Endothelial cell of umbilical vein (primary cell): ENCODE results near the gene USP6NL. TPM values are rescaled to one million over a fixed set of nuclear protein-coding genes. Genes with fewer than 3 reads are reported as not detected.

Experiments
- BruUV-seq: library from RNA; stranded (reverse); fragments of 400-500 nt; replicated peaks from 2 replicates; lab custom pipeline; 2021; lab: Mats Ljungman, UMichigan
- CTCF ChIA-PET: fragments of 300-600, 350-600 bp; sonication (Branson Sonifier 250); formaldehyde crosslinking; loops from one replicate; lab custom pipeline; 2021; ENCODE audit warnings: antibody characterized with exemption, inconsistent platforms; lab: Charles Lee
- POLR2A ChIA-PET: fragments of 300-600, 350-600 bp; sonication (Branson Sonifier 250); formaldehyde crosslinking; loops from one replicate; lab custom pipeline; 2021; ENCODE audit warnings: antibody characterized with exemption, inconsistent platforms; lab: Charles Lee
- DNase-seq: peaks from one replicate; pipeline ENCODE4 v3.0.0-alpha.2; 2011; ENCODE audit warnings: low read depth, low spot score
- FAIRE-seq: peaks from 2 replicates; lab custom pipeline; 2011; peaks lifted over from hg19 to GRCh38; lab: Jason Lieb, UNC
- H2AFZ ChIP-seq: 2 replicates; pipeline ENCODE4 v1.6.0; 2012; ENCODE audit warnings: low read depth, low read length, control low read depth, inconsistent platforms
- H3K27ac ChIP-seq: 2 replicates; pipeline ENCODE4 v1.5.1; 2011; ENCODE audit warnings: low read depth, mild to moderate bottlenecking, control low read depth, low read length, moderate library complexity; ENCODE audit not compliant: insufficient read depth
- H3K27me3 ChIP-seq, 2 experiments: 2 replicates each; pipeline versions ENCODE4 v1.6.0 to v1.6.1; 2011; ENCODE audit warnings: low read length in 2 of 2, mixed read lengths in 1 of 2; ENCODE audit not compliant: control insufficient read depth in 2 of 2, insufficient read depth in 2 of 2
- H3K36me3 ChIP-seq, 2 experiments: 2 replicates in 1 of 2; 3 replicates in 1 of 2; pipeline ENCODE4 v1.5.1; 2011; ENCODE audit warnings: low read length in 2 of 2, mild to moderate bottlenecking in 1 of 2, moderate library complexity in 1 of 2; ENCODE audit not compliant: control insufficient read depth in 2 of 2, insufficient read depth in 2 of 2; ENCODE audit errors: extremely low read depth in 1 of 2
- H3K4me1 ChIP-seq: 3 replicates; pipeline ENCODE4 v1.5.1; 2011; ENCODE audit warnings: mild to moderate bottlenecking, low read length; ENCODE audit not compliant: control insufficient read depth, insufficient read depth; ENCODE audit errors: extremely low read depth
- H3K4me2 ChIP-seq: 2 replicates; pipeline ENCODE4 v1.6.1; 2011; ENCODE audit warnings: low read length, control low read depth, mixed read lengths; ENCODE audit not compliant: insufficient read depth
- H3K4me3 ChIP-seq, 3 experiments: fragments of 200-600 bp in 1 of 3; sonication (generic), shearing (Covaris generic) in 1 of 3; replicated peaks in 1 of 3; 2 replicates each; pipeline ENCODE4 v1.5.1; 2011 to 2016; ENCODE audit warnings: control low read depth in 3 of 3, low read length in 3 of 3, mild to moderate bottlenecking in 2 of 3, inconsistent platforms in 1 of 3, low read depth in 1 of 3, moderate library complexity in 1 of 3; ENCODE audit not compliant: insufficient read depth in 1 of 3
- H3K79me2 ChIP-seq: 2 replicates; pipeline ENCODE4 v1.6.0; 2012; ENCODE audit warnings: low read length, inconsistent platforms; ENCODE audit not compliant: control insufficient read depth, insufficient read depth
- H3K9ac ChIP-seq: replicated peaks from 2 replicates; pipeline ENCODE3; 2011; ENCODE audit warnings: low read length, control low read depth; ENCODE audit not compliant: insufficient read depth; ENCODE audit errors: extremely low read depth
- H3K9me1 ChIP-seq: replicated peaks from 3 replicates; pipeline ENCODE4 v1.6.0; 2011; ENCODE audit warnings: mild to moderate bottlenecking, low read length; ENCODE audit not compliant: control insufficient read depth, insufficient read depth; ENCODE audit errors: extremely low read depth
- H3K9me3 ChIP-seq: replicated peaks from 2 replicates; pipeline ENCODE4 v1.5.1; 2012; ENCODE audit warnings: low read length, inconsistent platforms; ENCODE audit not compliant: control insufficient read depth, insufficient read depth
- H4K20me1 ChIP-seq: replicated peaks from 2 replicates; pipeline ENCODE3; 2011; ENCODE audit warnings: mild to moderate bottlenecking, low read length; ENCODE audit not compliant: control insufficient read depth, insufficient read depth; ENCODE audit errors: extremely low read depth
- CTCF ChIP-seq, 2 donors: IDR thresholded peaks; 1 replicate in 1 of 2; 2 replicates in 1 of 2; pipeline ENCODE4 v1.5.1; 2011; ENCODE audit warnings: low read length in 2 of 2, mild to moderate bottlenecking in 2 of 2, moderate library complexity in 2 of 2, control low read depth in 1 of 2, inconsistent platforms in 1 of 2, low read depth in 1 of 2; ENCODE audit not compliant: insufficient read depth in 1 of 2; ENCODE audit errors: extremely low read depth in 1 of 2
- EZH2 ChIP-seq: IDR thresholded peaks from 2 replicates; pipeline ENCODE4 v1.6.1; 2012; ENCODE audit warnings: borderline replicate concordance, low read depth, mild to moderate bottlenecking, moderate library complexity, low read length, inconsistent platforms; ENCODE audit not compliant: severe bottlenecking
- FOS ChIP-seq: IDR thresholded peaks from 2 replicates; pipeline ENCODE4 v1.6.1; 2011; ENCODE audit warnings: mild to moderate bottlenecking, low read length, moderate library complexity, borderline replicate concordance; ENCODE audit not compliant: insufficient read depth
- GATA2 ChIP-seq: IDR thresholded peaks from 2 replicates; pipeline ENCODE4 v1.7.0; 2011; ENCODE audit warnings: low read depth, mild to moderate bottlenecking, moderate library complexity, mixed read lengths, low read length; ENCODE audit not compliant: insufficient read length, insufficient read depth
- JUN ChIP-seq: IDR thresholded peaks from 2 replicates; pipeline ENCODE4 v1.6.1; 2011; ENCODE audit warnings: borderline replicate concordance, low read depth; ENCODE audit not compliant: insufficient read length, insufficient read depth
- POLR2A ChIP-seq: IDR thresholded peaks from 2 replicates; pipeline ENCODE4 v1.6.1; 2012; ENCODE audit warnings: low read depth, mild to moderate bottlenecking, control low read depth, low read length
- dilution Hi-C: fragments of 300-500 bp; cut with MboI; formaldehyde crosslinking; loops from one replicate; pipeline ENCODE4 v1.15.0; 2019; ENCODE audit warnings: low sequenced_read_pairs; ENCODE audit not compliant: extremely low pct_ligation_motif_present
- intact Hi-C: fragments of 100-400 bp; cut with micrococcal nuclease; formaldehyde crosslinking; loops from one replicate; pipeline ENCODE4 v1.10.0; 2022
- polyA plus RNA-seq, 4 experiments: library from polyadenylated mRNA; depleted of rRNA in 3 of 4; stranded (reverse) in 3 of 4; unstranded in 1 of 4; fragments of >200 nt; gene quantifications; 2 replicates each; pipeline versions ENCODE4 v1.2.1 to v1.2.3, GENCODE V29; 2011 to 2012; ENCODE audit warnings: missing spikeins in 1 of 4
- total RNA-seq: library from RNA; stranded (reverse); gene quantifications from 2 replicates; pipeline ENCODE4 v1.2.3, GENCODE V29; 2021

The USP6NL gene
- total and polyA plus RNA-seq, 2 donors (not counting 3 experiments of a cell fraction or from before 2014, with no cell fraction given) = 13.5 to 29.2 TPM

GRCh38 chr10:11522821-11523245 lies 88.6 kb downstream of the USP6NL start:
- no peak overlapping the region for H3K9ac ChIP-seq
- POLR2A ChIA-PET = no interaction called here
- FAIRE-seq = no peak
- peaks cover 2 to 4% of the 10 kb centered on the region in 2 experiments for H3K36me3 ChIP-seq
- H3K4me1 ChIP-seq = no peaks in the 10 kb centered on the region
- TF ChIP-seq GATA2 (no peak), FOS (no peak), POLR2A (no peak), CTCF (IDR thresholded peaks at IDR 0.05; ENCODE audit: extremely low read depth in 1 of 2, insufficient read depth in 1 of 2, low read depth in 1 of 2, low read length in 2 of 2) (no peak), JUN (no peak), EZH2 (no peak)
- H3K79me2 ChIP-seq = no peaks in the 10 kb centered on the region
- H3K27me3 ChIP-seq = no peaks in the 10 kb centered on the region
- H3K9me1 ChIP-seq = no peaks in the 10 kb centered on the region
- no peak for DNase-seq
- no peak overlapping the region for H3K27ac ChIP-seq
- H3K4me3 ChIP-seq = no peak overlapping the region
- H4K20me1 ChIP-seq = no peaks in the 10 kb centered on the region
- no peaks in the 10 kb centered on the region for H3K9me3 ChIP-seq
- intact Hi-C loops = no loop called here
- CTCF ChIA-PET = interaction anchor here (1.2 kb wide), 1 partner anchor 81 kb away, joined by 3 read pairs; no protein-coding TSS in a partner anchor
- H3K4me2 ChIP-seq = no peak overlapping the region
- H2AFZ ChIP-seq = no peak overlapping the region
- BruUV-seq = no TSS peak
- dilution Hi-C loops = loop anchor here (25.0 kb wide), 1 partner anchor 239 kb away; no protein-coding TSS in a partner anchor
